Liver (tissue), 9 donors: Measurements from ENCODE around the gene RAB7A. TPM values are rescaled to one million over a fixed set of nuclear protein-coding genes. Genes with fewer than 3 reads are reported as not detected.
"Not testable (repeated sequence)": the region's sequence is repeated elsewhere in the genome, so short reads cannot be mapped to it uniquely, and the experiment has no call there.

Experiments
- DNase-seq: peaks from one replicate; pipeline ENCODE4 v3.0.0-alpha.2; 2017; ENCODE audit warnings: low spot score
- H3K27ac ChIP-seq, 2 donors: one replicate each; pipeline ENCODE4 v1.7.0; 2013; ENCODE audit warnings: inconsistent platforms in 2 of 2, low read length in 2 of 2, control low read depth in 1 of 2, low read depth in 1 of 2, mild to moderate bottlenecking in 1 of 2
- H3K27me3 ChIP-seq, 4 donors: one replicate each; pipeline versions ENCODE4 v1.6.1 to v1.7.0; 2013; ENCODE audit warnings: low read length in 3 of 4, inconsistent platforms in 1 of 4, mild to moderate bottlenecking in 1 of 4, moderate library complexity in 1 of 4; ENCODE audit not compliant: control insufficient read depth in 4 of 4, insufficient read depth in 4 of 4
- H3K36me3 ChIP-seq, 4 donors: one replicate each; pipeline versions ENCODE4 v1.6.1 to v1.7.0; 2013; ENCODE audit warnings: low read length in 3 of 4, mild to moderate bottlenecking in 3 of 4, low read depth in 1 of 4, moderate library complexity in 1 of 4; ENCODE audit not compliant: control insufficient read depth in 4 of 4, insufficient read depth in 3 of 4
- H3K4me1 ChIP-seq, 4 donors: one replicate each; pipeline versions ENCODE4 v1.6.1 to v1.7.0; 2013; ENCODE audit warnings: low read length in 3 of 4, mild to moderate bottlenecking in 3 of 4, moderate library complexity in 1 of 4; ENCODE audit not compliant: control insufficient read depth in 4 of 4, insufficient read depth in 4 of 4
- H3K4me3 ChIP-seq, 3 donors: one replicate each; pipeline versions ENCODE4 v1.6.1 to v1.7.0; 2013; ENCODE audit warnings: low read length in 3 of 3, control low read depth in 1 of 3, low read depth in 1 of 3, mild to moderate bottlenecking in 1 of 3
- H3K9ac ChIP-seq, 2 donors: one replicate each; pipeline ENCODE4 v1.7.0; 2013; ENCODE audit warnings: low read length in 2 of 2, mild to moderate bottlenecking in 2 of 2, moderate library complexity in 2 of 2, control low read depth in 1 of 2, low read depth in 1 of 2
- H3K9me3 ChIP-seq, 4 donors: one replicate each; pipeline versions ENCODE4 v1.6.1 to v1.7.0; 2013; ENCODE audit warnings: low read length in 3 of 4; ENCODE audit not compliant: control insufficient read depth in 4 of 4
- FOXA1 ChIP-seq: IDR thresholded peaks from 2 replicates; pipeline ENCODE4 v1.6.1; 2016; ENCODE audit warnings: antibody characterized with exemption
- FOXA2 ChIP-seq: IDR thresholded peaks from 2 replicates; pipeline ENCODE4 v1.6.1; 2016; ENCODE audit warnings: antibody characterized with exemption
- GABPA ChIP-seq, 2 donors: IDR thresholded peaks in 1 of 2; conservative IDR thresholded peaks in 1 of 2; 2 replicates each; pipeline ENCODE4 v1.6.1; 2016; ENCODE audit warnings: antibody characterized with exemption in 2 of 2, mild to moderate bottlenecking in 1 of 2, moderate library complexity in 1 of 2
- HNF4A ChIP-seq, 2 donors: conservative IDR thresholded peaks; 2 replicates each; pipeline ENCODE4 v1.6.1; 2016; ENCODE audit warnings: antibody characterized with exemption in 2 of 2, mild to moderate bottlenecking in 2 of 2
- HNF4G ChIP-seq: IDR thresholded peaks from 2 replicates; pipeline ENCODE4 v1.6.1; 2016; ENCODE audit warnings: antibody characterized with exemption
- JUND ChIP-seq, 2 donors: IDR thresholded peaks; 2 replicates each; pipeline ENCODE4 v1.6.1; 2016; ENCODE audit warnings: antibody characterized with exemption in 2 of 2
- NR2F2 ChIP-seq: IDR thresholded peaks from 2 replicates; pipeline ENCODE4 v1.6.1; 2016; ENCODE audit warnings: antibody characterized with exemption
- RAD21 ChIP-seq, 2 donors: IDR thresholded peaks; 2 replicates each; pipeline ENCODE4 v1.6.1; 2016; ENCODE audit warnings: antibody characterized with exemption in 2 of 2, mild to moderate bottlenecking in 2 of 2
- RXRA ChIP-seq, 2 donors: IDR thresholded peaks; 2 replicates each; pipeline ENCODE4 v1.6.1; 2017 to 2018; ENCODE audit warnings: antibody characterized with exemption in 2 of 2, mild to moderate bottlenecking in 1 of 2
- SP1 ChIP-seq: IDR thresholded peaks from 2 replicates; pipeline ENCODE4 v1.6.1; 2018; ENCODE audit warnings: antibody characterized with exemption, mild to moderate bottlenecking
- TAF1 ChIP-seq: conservative IDR thresholded peaks from 2 replicates; pipeline ENCODE4 v1.6.1; 2016; ENCODE audit warnings: antibody characterized with exemption, mild to moderate bottlenecking
- YY1 ChIP-seq: IDR thresholded peaks from 2 replicates; pipeline ENCODE4 v1.6.1; 2016; ENCODE audit warnings: antibody characterized with exemption, mild to moderate bottlenecking
- WGBS: extraction: QIAGEN DNeasy Blood & Tissue Kit; methylation state at CpG from one replicate; pipeline ENCODE4 v1.1.7; 2013; 5-methylcytosine and 5-hydroxymethylcytosine counted together
- polyA plus RNA-seq, 2 donors: library from polyadenylated mRNA; stranded (reverse) in 1 of 2; unstranded in 1 of 2; fragments of 200-250 nt in 1 of 2; fragments of >200 nt in 1 of 2; fragmentation: Nextera tagmentation in 1 of 2; extraction: Ambion mirVana in 1 of 2; gene quantifications; one replicate each; pipeline versions ENCODE4 v1.2.1 to v1.2.3, GENCODE V29; 2013 to 2015
- total RNA-seq, 2 donors: library from RNA; depleted of rRNA; stranded (reverse); fragments of >200 nt; gene quantifications; one replicate each; pipeline ENCODE4 v1.2.3, GENCODE V29; 2014
- TF ChIP-seq, protein P1 (sequence below): IDR thresholded peaks from 2 replicates; pipeline ENCODE4 v1.6.1; 2016; ENCODE audit warnings: antibody characterized with exemption, mild to moderate bottlenecking
- TF ChIP-seq, protein P2 (sequence below): fragments of 150-350 bp; IDR thresholded peaks from 2 replicates; pipeline ENCODE4 v1.5.1; 2017; ENCODE audit warnings: improper control_type of control experiment, low read depth, low read length; ENCODE audit not compliant: missing input control
- TF ChIP-seq, protein P3 (sequence below): IDR thresholded peaks from 2 replicates; pipeline ENCODE4 v1.6.1; 2016; ENCODE audit warnings: antibody characterized with exemption
- TF ChIP-seq, protein P4 (sequence below): IDR thresholded peaks from 2 replicates; pipeline ENCODE4 v1.6.1; 2016; ENCODE audit warnings: antibody characterized with exemption
- donor health status: healthy.
- donor health status: healthy.
- donor health status: healthy.
- donor health status: healthy.
- donor health status: healthy.

The RAB7A gene
- total and polyA plus RNA-seq, 4 donors, result 34.6 to 90.6 (median 63.4) TPM

DNA sequence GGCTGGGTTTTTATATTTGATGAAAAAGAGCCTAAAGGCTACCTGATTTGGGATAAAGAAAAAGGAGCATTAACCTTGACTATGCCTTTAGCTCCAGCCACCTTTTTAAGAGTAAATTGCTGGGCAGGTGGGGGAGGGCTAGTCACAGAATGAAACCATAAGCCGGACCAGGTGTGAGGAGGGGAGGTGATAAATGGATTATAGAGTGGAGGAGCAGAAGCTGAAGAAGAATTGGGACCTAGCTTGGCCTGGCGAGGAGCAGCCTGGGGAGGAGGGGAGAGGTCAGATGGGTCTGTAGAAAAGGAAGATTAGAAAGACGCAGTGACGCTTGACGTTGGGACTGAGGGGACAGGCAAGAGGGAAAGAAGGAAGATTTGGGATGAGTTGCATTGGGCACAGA, 107.0 kb downstream of the RAB7A start:
- WGBS, result 82% methylated on average over 5 of the region's 5 CpGs
- H3K36me3 ChIP-seq, H3K27me3 ChIP-seq, DNase-seq, H3K4me3 ChIP-seq, H3K9me3 ChIP-seq, H3K9ac ChIP-seq, H3K27ac ChIP-seq, H3K4me1 ChIP-seq: not testable (repeated sequence)

DNA sequence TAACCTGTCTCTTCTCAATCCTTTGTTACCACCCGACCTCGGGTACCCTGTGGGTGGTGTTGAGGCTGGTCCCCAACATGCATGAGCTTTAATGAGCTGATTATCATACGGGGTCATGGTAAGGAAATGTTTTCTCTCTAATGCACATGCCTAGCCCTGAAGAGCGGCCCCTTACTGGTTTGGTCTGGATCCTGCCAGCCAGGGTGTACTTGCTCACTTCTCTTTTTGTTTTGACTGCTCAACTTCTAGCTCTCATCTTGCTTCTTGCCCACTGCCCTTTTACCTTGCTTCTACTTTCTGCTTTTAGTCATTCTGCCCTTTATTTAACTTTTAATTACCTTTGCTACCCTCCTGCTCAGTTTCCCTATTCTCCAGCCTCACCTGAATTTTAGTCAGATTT, 109.1 kb downstream of the RAB7A start:
- WGBS, result 96% methylated on average over 4 of the region's 4 CpGs
- Histone ChIP-seq H3K4me3 (no peak overlapping the region), H3K9me3 (no peaks in the 10 kb centered on the region), H3K36me3 (no peaks in the 10 kb centered on the region), H3K9ac (no peak overlapping the region), H3K4me1 (no peaks in the 10 kb centered on the region), H3K27me3 (no peaks in the 10 kb centered on the region), H3K27ac (no peak overlapping the region)
- no peak for TF ChIP-seq HNF4G
- TF ChIP-seq, protein P1, sequence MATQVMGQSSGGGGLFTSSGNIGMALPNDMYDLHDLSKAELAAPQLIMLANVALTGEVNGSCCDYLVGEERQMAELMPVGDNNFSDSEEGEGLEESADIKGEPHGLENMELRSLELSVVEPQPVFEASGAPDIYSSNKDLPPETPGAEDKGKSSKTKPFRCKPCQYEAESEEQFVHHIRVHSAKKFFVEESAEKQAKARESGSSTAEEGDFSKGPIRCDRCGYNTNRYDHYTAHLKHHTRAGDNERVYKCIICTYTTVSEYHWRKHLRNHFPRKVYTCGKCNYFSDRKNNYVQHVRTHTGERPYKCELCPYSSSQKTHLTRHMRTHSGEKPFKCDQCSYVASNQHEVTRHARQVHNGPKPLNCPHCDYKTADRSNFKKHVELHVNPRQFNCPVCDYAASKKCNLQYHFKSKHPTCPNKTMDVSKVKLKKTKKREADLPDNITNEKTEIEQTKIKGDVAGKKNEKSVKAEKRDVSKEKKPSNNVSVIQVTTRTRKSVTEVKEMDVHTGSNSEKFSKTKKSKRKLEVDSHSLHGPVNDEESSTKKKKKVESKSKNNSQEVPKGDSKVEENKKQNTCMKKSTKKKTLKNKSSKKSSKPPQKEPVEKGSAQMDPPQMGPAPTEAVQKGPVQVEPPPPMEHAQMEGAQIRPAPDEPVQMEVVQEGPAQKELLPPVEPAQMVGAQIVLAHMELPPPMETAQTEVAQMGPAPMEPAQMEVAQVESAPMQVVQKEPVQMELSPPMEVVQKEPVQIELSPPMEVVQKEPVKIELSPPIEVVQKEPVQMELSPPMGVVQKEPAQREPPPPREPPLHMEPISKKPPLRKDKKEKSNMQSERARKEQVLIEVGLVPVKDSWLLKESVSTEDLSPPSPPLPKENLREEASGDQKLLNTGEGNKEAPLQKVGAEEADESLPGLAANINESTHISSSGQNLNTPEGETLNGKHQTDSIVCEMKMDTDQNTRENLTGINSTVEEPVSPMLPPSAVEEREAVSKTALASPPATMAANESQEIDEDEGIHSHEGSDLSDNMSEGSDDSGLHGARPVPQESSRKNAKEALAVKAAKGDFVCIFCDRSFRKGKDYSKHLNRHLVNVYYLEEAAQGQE, result no peak
- no peak for DNase-seq

DNA sequence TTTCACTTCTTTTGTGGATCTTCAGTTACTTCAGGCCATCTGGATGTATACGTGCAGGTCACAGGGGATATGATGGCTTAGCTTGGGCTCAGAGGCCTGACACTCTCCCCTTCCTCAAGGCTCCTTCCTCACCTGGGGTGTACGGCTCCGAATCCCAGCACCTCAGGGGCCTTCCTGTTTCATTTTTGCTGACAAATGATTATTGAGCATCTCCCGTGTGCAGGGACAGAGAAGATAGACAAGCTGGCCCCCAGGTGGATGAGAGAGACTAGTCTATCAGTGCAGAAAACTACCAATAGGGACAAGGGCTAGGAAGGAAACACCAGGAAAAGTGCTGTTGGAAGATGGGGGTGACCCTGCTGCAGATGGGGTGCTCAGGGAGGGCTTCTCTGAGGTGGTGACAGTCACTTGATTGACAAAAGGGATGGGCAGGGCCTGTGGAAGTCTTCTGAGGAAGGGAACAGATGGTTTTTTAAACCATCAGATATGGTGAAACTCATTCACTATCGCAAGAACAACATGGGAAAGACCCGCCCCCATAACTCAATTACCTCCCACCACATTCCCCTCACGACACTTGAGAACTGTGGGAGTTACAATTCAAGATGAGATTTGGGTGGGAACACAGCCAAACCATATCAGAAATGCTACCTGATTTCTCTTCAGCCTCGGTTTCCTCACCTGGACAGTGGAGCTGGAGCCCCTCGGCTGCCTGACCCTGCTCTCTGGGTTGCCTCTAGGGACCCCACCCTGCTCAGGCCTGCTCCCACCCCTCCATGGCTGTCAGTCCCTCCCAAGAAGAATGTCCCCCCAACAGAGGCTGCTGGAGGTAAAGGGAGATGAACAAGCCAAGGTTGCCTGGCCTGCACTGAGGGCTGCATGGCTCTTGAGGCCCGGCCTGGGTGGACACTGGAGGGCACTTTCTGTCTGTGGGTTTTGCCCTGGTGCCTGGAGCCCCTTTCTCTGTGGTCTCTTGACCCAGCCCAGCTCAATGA, 116.2 kb downstream of the RAB7A start:
- DNase-seq, result no peak
- WGBS, result 89% methylated on average over 10 of the region's 10 CpGs
- Histone ChIP-seq H3K9ac (no peak overlapping the region), H3K4me1 (peaks cover 2 to 12% (median 6%) of the 10 kb centered on the region in 4 donors), H3K27ac (no peak overlapping the region), H3K36me3 (no peaks in the 10 kb centered on the region), H3K9me3 (no peaks in the 10 kb centered on the region), H3K27me3 (no peaks in the 10 kb centered on the region), H3K4me3 (no peak overlapping the region)
- no peak for TF ChIP-seq SP1
- TF ChIP-seq NR2F2, result no peak
- TF ChIP-seq HNF4A (conservative IDR thresholded peaks at IDR 0.05), result no peak
- no peak for TF ChIP-seq GABPA (IDR thresholded peaks at IDR 0.05 in 1 of 2, conservative IDR thresholded peaks at IDR 0.05 in 1 of 2)
- TF ChIP-seq YY1, result no peak
- no peak for TF ChIP-seq RAD21 (IDR thresholded peaks at IDR 0.05)
- TF ChIP-seq, protein P2, sequence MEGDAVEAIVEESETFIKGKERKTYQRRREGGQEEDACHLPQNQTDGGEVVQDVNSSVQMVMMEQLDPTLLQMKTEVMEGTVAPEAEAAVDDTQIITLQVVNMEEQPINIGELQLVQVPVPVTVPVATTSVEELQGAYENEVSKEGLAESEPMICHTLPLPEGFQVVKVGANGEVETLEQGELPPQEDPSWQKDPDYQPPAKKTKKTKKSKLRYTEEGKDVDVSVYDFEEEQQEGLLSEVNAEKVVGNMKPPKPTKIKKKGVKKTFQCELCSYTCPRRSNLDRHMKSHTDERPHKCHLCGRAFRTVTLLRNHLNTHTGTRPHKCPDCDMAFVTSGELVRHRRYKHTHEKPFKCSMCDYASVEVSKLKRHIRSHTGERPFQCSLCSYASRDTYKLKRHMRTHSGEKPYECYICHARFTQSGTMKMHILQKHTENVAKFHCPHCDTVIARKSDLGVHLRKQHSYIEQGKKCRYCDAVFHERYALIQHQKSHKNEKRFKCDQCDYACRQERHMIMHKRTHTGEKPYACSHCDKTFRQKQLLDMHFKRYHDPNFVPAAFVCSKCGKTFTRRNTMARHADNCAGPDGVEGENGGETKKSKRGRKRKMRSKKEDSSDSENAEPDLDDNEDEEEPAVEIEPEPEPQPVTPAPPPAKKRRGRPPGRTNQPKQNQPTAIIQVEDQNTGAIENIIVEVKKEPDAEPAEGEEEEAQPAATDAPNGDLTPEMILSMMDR, result no peak
- no peak for TF ChIP-seq JUND (IDR thresholded peaks at IDR 0.05)
- TF ChIP-seq HNF4G, result no peak
- TF ChIP-seq FOXA2, result no peak
- TF ChIP-seq FOXA1, result no peak
- TF ChIP-seq, protein P1, result no peak
- TF ChIP-seq TAF1, result no peak
- TF ChIP-seq, protein P3, sequence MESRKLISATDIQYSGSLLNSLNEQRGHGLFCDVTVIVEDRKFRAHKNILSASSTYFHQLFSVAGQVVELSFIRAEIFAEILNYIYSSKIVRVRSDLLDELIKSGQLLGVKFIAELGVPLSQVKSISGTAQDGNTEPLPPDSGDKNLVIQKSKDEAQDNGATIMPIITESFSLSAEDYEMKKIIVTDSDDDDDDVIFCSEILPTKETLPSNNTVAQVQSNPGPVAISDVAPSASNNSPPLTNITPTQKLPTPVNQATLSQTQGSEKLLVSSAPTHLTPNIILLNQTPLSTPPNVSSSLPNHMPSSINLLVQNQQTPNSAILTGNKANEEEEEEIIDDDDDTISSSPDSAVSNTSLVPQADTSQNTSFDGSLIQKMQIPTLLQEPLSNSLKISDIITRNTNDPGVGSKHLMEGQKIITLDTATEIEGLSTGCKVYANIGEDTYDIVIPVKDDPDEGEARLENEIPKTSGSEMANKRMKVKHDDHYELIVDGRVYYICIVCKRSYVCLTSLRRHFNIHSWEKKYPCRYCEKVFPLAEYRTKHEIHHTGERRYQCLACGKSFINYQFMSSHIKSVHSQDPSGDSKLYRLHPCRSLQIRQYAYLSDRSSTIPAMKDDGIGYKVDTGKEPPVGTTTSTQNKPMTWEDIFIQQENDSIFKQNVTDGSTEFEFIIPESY, result no peak
- no peak for TF ChIP-seq RXRA (IDR thresholded peaks at IDR 0.05)
- TF ChIP-seq, protein P4, sequence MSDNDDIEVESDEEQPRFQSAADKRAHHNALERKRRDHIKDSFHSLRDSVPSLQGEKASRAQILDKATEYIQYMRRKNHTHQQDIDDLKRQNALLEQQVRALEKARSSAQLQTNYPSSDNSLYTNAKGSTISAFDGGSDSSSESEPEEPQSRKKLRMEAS, result no peak
